C4-2B (cell line): ENCODE measurements around the gene GPR42.

Experiments used
- H3K27ac ChIP-seq: fragments of 450-650 bp; 2 replicates; pipeline ENCODE4 v1.5.1; 2017
- CTCF ChIP-seq: fragments of 450-650 bp; conservative IDR thresholded peaks from 2 replicates; pipeline ENCODE4 v1.5.1; 2017; ENCODE audit warnings: mild to moderate bottlenecking
- ZFX ChIP-seq: fragments of 450-650 bp; IDR thresholded peaks from 2 replicates; pipeline ENCODE4 v1.6.1; 2017

Gene GPR42

GRCh38 chr19:35347171-35347929 is 23.5 kb upstream of the GPR42 start, which contains the start of gene FFAR1:
Gene FFAR1 (plus strand): TSS chr19:35347902. CDS start chr19:35351552, 3,650 bp downstream.
- TF ChIP-seq CTCF = no peak
- TF ChIP-seq ZFX = no peak
- H3K27ac ChIP-seq = no peak within 1 kb of the TSS

- TF ChIP-seq ZFX = no peak
- TF ChIP-seq CTCF = no peak
- H3K27ac ChIP-seq = no peak overlapping the region
Observed at GRCh38 chr19:35347930-35348298, 23.0 kb upstream of the GPR42 start.

- no peak for TF ChIP-seq ZFX
- TF ChIP-seq CTCF = no peak
- no peak overlapping the region for H3K27ac ChIP-seq
Observed at GRCh38 chr19:35348911-35349611, 21.8 kb upstream of the GPR42 start.

GRCh38 chr19:35349614-35350521 is 21.0 kb upstream of the GPR42 start:
- TF ChIP-seq ZFX = no peak
- no peak for TF ChIP-seq CTCF
- no peak overlapping the region for H3K27ac ChIP-seq

GRCh38 chr19:35350591-35350990 is 20.3 kb upstream of the GPR42 start:
- no peak overlapping the region for H3K27ac ChIP-seq
- TF ChIP-seq ZFX (no peak), CTCF (no peak)

- no peak for TF ChIP-seq CTCF
- TF ChIP-seq ZFX = no peak
- H3K27ac ChIP-seq = no peak overlapping the region
Observed at GRCh38 chr19:35351411-35352176, 19.3 kb upstream of the GPR42 start.
